PC-3 (cell line): ENCODE data around the gene PGLYRP4.

Experiments
- EZH2 ChIP-seq: fragments of 300-600 bp; sonication (generic); IDR thresholded peaks from one replicate; pipeline ENCODE4 v1.6.1; 2017; ENCODE audit warnings: antibody characterized with exemption, mild to moderate bottlenecking, low read length; ENCODE audit not compliant: unreplicated experiment
- TF ChIP-seq, protein P1 (sequence below): fragments of 300-600 bp; sonication (generic); conservative IDR thresholded peaks from 2 replicates; pipeline ENCODE4 v1.5.1; 2017; ENCODE audit warnings: antibody characterized with exemption, low read depth, mild to moderate bottlenecking, low read length

DNA sequence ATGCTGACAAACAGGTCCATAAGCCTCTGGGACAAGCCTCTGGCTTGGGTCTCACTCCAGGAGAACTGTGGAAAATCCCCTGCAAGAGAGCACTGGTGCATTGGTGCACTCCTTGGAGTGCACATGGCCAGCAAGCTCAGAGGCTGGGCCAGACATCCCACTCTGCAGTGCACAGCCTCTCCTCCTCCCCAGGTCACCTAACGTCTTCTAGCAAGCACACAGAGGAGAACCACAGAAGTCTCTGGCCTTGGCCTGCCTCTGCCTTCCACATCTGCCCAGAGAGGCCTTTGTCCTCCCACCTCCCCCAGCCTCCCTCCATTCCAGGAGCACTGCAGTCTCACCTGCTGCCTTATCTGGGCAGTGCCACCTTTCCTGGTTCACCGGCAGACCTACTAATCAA, 40.1 kb downstream of the PGLYRP4 start:
- TF ChIP-seq, protein P1, sequence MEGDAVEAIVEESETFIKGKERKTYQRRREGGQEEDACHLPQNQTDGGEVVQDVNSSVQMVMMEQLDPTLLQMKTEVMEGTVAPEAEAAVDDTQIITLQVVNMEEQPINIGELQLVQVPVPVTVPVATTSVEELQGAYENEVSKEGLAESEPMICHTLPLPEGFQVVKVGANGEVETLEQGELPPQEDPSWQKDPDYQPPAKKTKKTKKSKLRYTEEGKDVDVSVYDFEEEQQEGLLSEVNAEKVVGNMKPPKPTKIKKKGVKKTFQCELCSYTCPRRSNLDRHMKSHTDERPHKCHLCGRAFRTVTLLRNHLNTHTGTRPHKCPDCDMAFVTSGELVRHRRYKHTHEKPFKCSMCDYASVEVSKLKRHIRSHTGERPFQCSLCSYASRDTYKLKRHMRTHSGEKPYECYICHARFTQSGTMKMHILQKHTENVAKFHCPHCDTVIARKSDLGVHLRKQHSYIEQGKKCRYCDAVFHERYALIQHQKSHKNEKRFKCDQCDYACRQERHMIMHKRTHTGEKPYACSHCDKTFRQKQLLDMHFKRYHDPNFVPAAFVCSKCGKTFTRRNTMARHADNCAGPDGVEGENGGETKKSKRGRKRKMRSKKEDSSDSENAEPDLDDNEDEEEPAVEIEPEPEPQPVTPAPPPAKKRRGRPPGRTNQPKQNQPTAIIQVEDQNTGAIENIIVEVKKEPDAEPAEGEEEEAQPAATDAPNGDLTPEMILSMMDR = no peak
- TF ChIP-seq EZH2 = no peak
